CD14-positive monocyte (primary cell): ENCODE results near the gene ZFPL1. TPM values are rescaled to one million over a fixed set of nuclear protein-coding genes. Genes with fewer than 3 reads are reported as not detected.

Source experiments
- DNase-seq, 3 donors: peaks; one replicate each; pipeline ENCODE4 v3.0.0-alpha.2; 2011 to 2022
- H2AFZ ChIP-seq: 2 replicates; pipeline ENCODE4 v1.6.0; 2012; ENCODE audit warnings: mild to moderate bottlenecking, low read depth, low read length, inconsistent platforms; ENCODE audit not compliant: insufficient read depth, poor library complexity, severe bottlenecking
- H3K27ac ChIP-seq, 2 donors: 1 replicate in 1 of 2; 2 replicates in 1 of 2; pipeline ENCODE4 v1.5.1; 2012 to 2013; ENCODE audit warnings: low read length in 2 of 2, control low read depth in 1 of 2, inconsistent platforms in 1 of 2, low read depth in 1 of 2, mild to moderate bottlenecking in 1 of 2
- H3K27me3 ChIP-seq, 2 donors: one replicate each; pipeline versions ENCODE4 v1.6.0 to v1.6.1; 2011 to 2013; ENCODE audit warnings: low read length in 2 of 2; ENCODE audit not compliant: control insufficient read depth in 2 of 2, insufficient read depth in 2 of 2
- H3K36me3 ChIP-seq, 2 donors: replicated peaks in 1 of 2; 1 replicate in 1 of 2; 2 replicates in 1 of 2; pipeline versions ENCODE4 v1.5.1 to v1.6.1; 2012 to 2013; ENCODE audit warnings: low read length in 2 of 2, control low read depth in 1 of 2, inconsistent platforms in 1 of 2, mild to moderate bottlenecking in 1 of 2; ENCODE audit not compliant: insufficient read depth in 2 of 2, control insufficient read depth in 1 of 2
- H3K4me1 ChIP-seq, 2 donors: 1 replicate in 1 of 2; 2 replicates in 1 of 2; pipeline versions ENCODE4 v1.5.1 to v1.6.1; 2012 to 2013; ENCODE audit warnings: low read length in 2 of 2, control low read depth in 1 of 2, inconsistent platforms in 1 of 2, mild to moderate bottlenecking in 1 of 2, moderate library complexity in 1 of 2; ENCODE audit not compliant: insufficient read depth in 2 of 2, control insufficient read depth in 1 of 2
- H3K4me2 ChIP-seq: replicated peaks from 2 replicates; pipeline ENCODE3; 2012; ENCODE audit warnings: low read length, moderate library complexity, mild to moderate bottlenecking; ENCODE audit not compliant: poor library complexity, severe bottlenecking; ENCODE audit errors: extremely low read depth
- H3K4me3 ChIP-seq, 3 experiments: fragments of 200-600 bp in 1 of 3; sonication (generic) in 1 of 3; replicated peaks in 1 of 3; 1 replicate in 2 of 3; 2 replicates in 1 of 3; pipeline ENCODE4 v1.5.1; 2011 to 2013; ENCODE audit warnings: low read length in 3 of 3, mild to moderate bottlenecking in 3 of 3, control low read depth in 2 of 3, low read depth in 2 of 3, inconsistent platforms in 1 of 3, moderate library complexity in 1 of 3
- H3K79me2 ChIP-seq: 2 replicates; pipeline ENCODE4 v1.6.0; 2012; ENCODE audit warnings: mild to moderate bottlenecking, control low read depth, inconsistent platforms, low read length, moderate library complexity; ENCODE audit not compliant: insufficient read depth
- H3K9ac ChIP-seq: 2 replicates; pipeline ENCODE4 v1.6.0; 2017; ENCODE audit warnings: low read length, mild to moderate bottlenecking; ENCODE audit not compliant: insufficient read depth, poor library complexity, severe bottlenecking
- H3K9me3 ChIP-seq, 2 donors: replicated peaks in 1 of 2; 1 replicate in 1 of 2; 2 replicates in 1 of 2; pipeline versions ENCODE4 v1.5.1 to v1.6.1; 2012 to 2013; ENCODE audit warnings: low read length in 2 of 2, control low read depth in 1 of 2; ENCODE audit not compliant: control insufficient read depth in 1 of 2, insufficient read depth in 1 of 2
- H4K20me1 ChIP-seq: 2 replicates; pipeline ENCODE4 v1.6.0; 2012; ENCODE audit warnings: mild to moderate bottlenecking, low read length, control low read depth, moderate library complexity; ENCODE audit not compliant: insufficient read depth
- H3K27ac Mint-ChIP-seq, 7 donors: one replicate each; pipeline ENCODE4 v1.8.0; 2020; ENCODE audit warnings: mild to moderate bottlenecking in 7 of 7, mixed read lengths in 7 of 7, moderate library complexity in 6 of 7, inconsistent platforms in 2 of 7
- H3K27me3 Mint-ChIP-seq, 3 donors: one replicate each; pipeline ENCODE4 v1.8.0; 2021 to 2022; ENCODE audit warnings: low read depth in 3 of 3, mild to moderate bottlenecking in 3 of 3, mixed read lengths in 3 of 3, moderate library complexity in 3 of 3, inconsistent platforms in 1 of 3
- H3K36me3 Mint-ChIP-seq, 2 donors: one replicate each; pipeline ENCODE4 v1.8.0; 2020; ENCODE audit warnings: mixed read lengths in 2 of 2, inconsistent platforms in 1 of 2, mild to moderate bottlenecking in 1 of 2
- H3K4me1 Mint-ChIP-seq: one replicate; pipeline ENCODE4 v1.8.0; 2020; ENCODE audit warnings: mild to moderate bottlenecking, mixed read lengths
- H3K4me3 Mint-ChIP-seq, 2 donors: one replicate each; pipeline ENCODE4 v1.8.0; 2020; ENCODE audit warnings: mild to moderate bottlenecking in 2 of 2, mixed read lengths in 2 of 2, moderate library complexity in 1 of 2
- H3K9me3 Mint-ChIP-seq, 7 donors: one replicate each; pipeline ENCODE4 v1.8.0; 2020 to 2022; ENCODE audit warnings: mixed read lengths in 7 of 7, mild to moderate bottlenecking in 6 of 7, moderate library complexity in 6 of 7, inconsistent platforms in 2 of 7
- WGBS: methylation state at CpG from one replicate; pipeline ENCODE4 v1.1.5; 2013; ENCODE audit warnings: missing lambda C conversion rate; ENCODE audit not compliant: insufficient coverage; 5-methylcytosine and 5-hydroxymethylcytosine counted together
- intact Hi-C, 2 donors: fragments of 100-400 bp; cut with micrococcal nuclease; formaldehyde crosslinking; loops; one replicate each; pipeline versions ENCODE4 v1.15.0 to v1.15.1; 2023
- polyA plus RNA-seq, 3 donors: library from polyadenylated mRNA; depleted of rRNA in 1 of 3; unstranded in 2 of 3; stranded (reverse) in 1 of 3; fragments of 300-500 nt in 2 of 3; fragments of >200 nt in 1 of 3; fragmentation: Illumina TruSeq in 2 of 3; gene quantifications; 1 replicate in 2 of 3; 2 replicates in 1 of 3; pipeline ENCODE4 v1.2.3, GENCODE V29; 2012 to 2021
- TF ChIP-seq, protein P1 (sequence below): fragments of 200-600 bp; IDR thresholded peaks from one replicate; pipeline ENCODE4 v1.8.0; 2022; ENCODE audit warnings: antibody characterized with exemption, mild to moderate bottlenecking

Gene ZFPL1
- polyA plus RNA-seq, 3 donors: 25.1 to 41.1 (median 27.2) TPM

DNA sequence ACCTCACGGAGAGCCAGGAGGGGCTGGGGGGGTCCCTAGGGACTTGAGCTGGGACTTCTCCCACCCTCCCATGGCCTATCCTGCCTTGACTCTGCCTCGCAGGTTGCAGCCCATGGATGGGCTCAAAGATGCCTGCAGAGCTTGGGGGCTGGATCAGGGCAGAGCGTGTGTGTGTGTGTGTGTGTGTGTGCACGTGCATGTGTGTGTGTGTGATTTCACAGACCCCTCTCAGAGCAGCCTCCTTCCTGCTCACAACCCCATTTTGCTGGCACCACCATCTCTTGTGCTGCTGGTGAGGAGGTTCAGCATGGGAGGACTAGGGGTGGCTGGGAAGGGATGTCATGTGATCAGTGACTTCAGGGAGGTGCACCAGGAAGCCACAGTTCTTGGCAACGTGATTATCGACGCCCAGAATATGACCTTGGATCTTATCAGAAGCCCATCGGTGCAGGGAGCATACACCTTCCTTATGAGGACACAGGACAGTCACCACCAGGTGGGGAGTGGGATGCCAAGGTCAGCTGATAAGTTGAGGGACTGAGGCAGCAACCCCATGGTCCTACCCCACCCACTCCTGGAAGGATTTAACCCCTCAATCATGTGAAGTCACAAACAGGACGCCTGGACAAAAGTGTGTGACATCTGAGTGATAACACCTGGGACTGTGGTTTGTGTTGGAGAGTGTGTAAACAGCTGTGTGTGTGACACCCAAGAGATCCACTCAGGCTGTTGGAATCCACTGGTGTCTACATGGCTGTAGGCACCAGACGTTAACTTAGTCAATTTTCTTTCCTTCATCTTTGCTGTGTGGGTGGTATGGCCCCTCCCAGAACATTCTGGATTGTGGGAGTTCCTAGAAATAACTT, 23.8 kb upstream of the ZFPL1 start:
- intact Hi-C loops: no loop called here
- H3K9me3 Mint-ChIP-seq: peaks cover 0 to 4% (median 1%) of the 10 kb centered on the region in 7 donors

DNA sequence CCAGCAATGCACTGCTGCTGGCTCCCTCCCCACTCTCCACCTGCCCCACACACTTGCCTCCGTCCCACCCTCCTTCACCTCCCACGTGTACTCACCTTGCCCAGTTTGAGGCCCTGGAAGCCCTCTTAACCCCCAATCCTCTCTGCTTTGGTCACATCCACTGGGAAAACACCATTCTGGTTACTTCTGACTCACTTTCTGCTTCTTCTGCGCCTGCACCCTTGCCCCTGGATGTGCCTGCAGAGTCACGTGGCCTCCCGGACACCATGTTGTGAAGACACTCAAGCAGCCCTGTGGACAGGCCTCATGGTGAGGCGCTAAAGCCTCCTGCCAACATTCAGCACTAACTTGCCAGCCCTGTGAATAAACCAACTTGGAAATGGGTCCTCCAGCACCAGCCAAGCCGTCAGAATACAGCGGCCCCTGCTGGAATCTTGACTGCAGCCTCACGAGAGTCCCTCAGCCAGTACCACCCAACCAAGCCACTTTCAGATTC, 23.1 kb upstream of the ZFPL1 start:
- no peak overlapping the region for H3K27ac Mint-ChIP-seq
- TF ChIP-seq, protein P1, sequence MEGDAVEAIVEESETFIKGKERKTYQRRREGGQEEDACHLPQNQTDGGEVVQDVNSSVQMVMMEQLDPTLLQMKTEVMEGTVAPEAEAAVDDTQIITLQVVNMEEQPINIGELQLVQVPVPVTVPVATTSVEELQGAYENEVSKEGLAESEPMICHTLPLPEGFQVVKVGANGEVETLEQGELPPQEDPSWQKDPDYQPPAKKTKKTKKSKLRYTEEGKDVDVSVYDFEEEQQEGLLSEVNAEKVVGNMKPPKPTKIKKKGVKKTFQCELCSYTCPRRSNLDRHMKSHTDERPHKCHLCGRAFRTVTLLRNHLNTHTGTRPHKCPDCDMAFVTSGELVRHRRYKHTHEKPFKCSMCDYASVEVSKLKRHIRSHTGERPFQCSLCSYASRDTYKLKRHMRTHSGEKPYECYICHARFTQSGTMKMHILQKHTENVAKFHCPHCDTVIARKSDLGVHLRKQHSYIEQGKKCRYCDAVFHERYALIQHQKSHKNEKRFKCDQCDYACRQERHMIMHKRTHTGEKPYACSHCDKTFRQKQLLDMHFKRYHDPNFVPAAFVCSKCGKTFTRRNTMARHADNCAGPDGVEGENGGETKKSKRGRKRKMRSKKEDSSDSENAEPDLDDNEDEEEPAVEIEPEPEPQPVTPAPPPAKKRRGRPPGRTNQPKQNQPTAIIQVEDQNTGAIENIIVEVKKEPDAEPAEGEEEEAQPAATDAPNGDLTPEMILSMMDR: no peak
- H3K27me3 Mint-ChIP-seq: peaks cover 5 to 17% (median 12%) of the 10 kb centered on the region in 3 donors
- no peak for DNase-seq
- Histone ChIP-seq H3K27ac (no peak overlapping the region), H3K27me3 (no peaks in the 10 kb centered on the region), H3K79me2 (no peaks in the 10 kb centered on the region), H3K4me3 (no peak overlapping the region), H3K4me1 (peaks cover 5 to 8% of the 10 kb centered on the region in 2 donors), H3K9ac (no peak overlapping the region), H4K20me1 (no peaks in the 10 kb centered on the region), H3K4me2 (no peak overlapping the region), H3K36me3 (no peaks in the 10 kb centered on the region), H2AFZ (no peak overlapping the region), H3K9me3 (no peaks in the 10 kb centered on the region)
- intact Hi-C loops: no loop called here
- no peaks in the 10 kb centered on the region for H3K36me3 Mint-ChIP-seq
- 91% methylated on average over 9 of the region's 9 CpGs for WGBS
- H3K4me3 Mint-ChIP-seq: no peak overlapping the region
- H3K9me3 Mint-ChIP-seq: peaks cover 0 to 4% (median 0%) of the 10 kb centered on the region in 7 donors
- peaks cover 31% of the 10 kb centered on the region for H3K4me1 Mint-ChIP-seq

More for the DNA sequence above, 23.8 kb upstream of the ZFPL1 start:
- no peak overlapping the region for H3K4me3 ChIP-seq
- no peaks in the 10 kb centered on the region for H3K27me3 ChIP-seq
- TF ChIP-seq, protein P1: no peak
- H3K36me3 Mint-ChIP-seq: no peaks in the 10 kb centered on the region
- H3K36me3 ChIP-seq: no peaks in the 10 kb centered on the region
- H3K9ac ChIP-seq: no peak overlapping the region
- H3K79me2 ChIP-seq: no peaks in the 10 kb centered on the region
- DNase-seq: no peak
- peaks cover 5 to 17% (median 12%) of the 10 kb centered on the region in 3 donors for H3K27me3 Mint-ChIP-seq
- H3K27ac Mint-ChIP-seq: no peak overlapping the region
- no peaks in the 10 kb centered on the region for H4K20me1 ChIP-seq
- H3K9me3 ChIP-seq: no peaks in the 10 kb centered on the region
- no peak overlapping the region for H3K27ac ChIP-seq
- H3K4me3 Mint-ChIP-seq: no peak overlapping the region
- peaks cover 36% of the 10 kb centered on the region for H3K4me1 Mint-ChIP-seq
- WGBS: 32% methylated on average over 4 of the region's 10 CpGs
- peaks cover 5 to 8% of the 10 kb centered on the region in 2 donors for H3K4me1 ChIP-seq
- no peak overlapping the region for H3K4me2 ChIP-seq
- H2AFZ ChIP-seq: no peak overlapping the region
